Breast epithelium (tissue), 4 donors: ENCODE results near the gene ELMO3. TPM values are rescaled to one million over a fixed set of nuclear protein-coding genes. Genes with fewer than 3 reads are reported as not detected.

ENCODE experiments used
- DNase-seq, 2 donors: peaks; one replicate each; pipeline ENCODE4 v3.0.0-alpha.2; 2019; ENCODE audit warnings: low spot score in 2 of 2
- H3K27ac ChIP-seq, 2 donors: fragments of 200-600 bp; sonication (generic) in 1 of 2; one replicate each; pipeline ENCODE4 v1.5.1; 2016 to 2019; ENCODE audit warnings: mild to moderate bottlenecking in 1 of 2
- H3K27me3 ChIP-seq, 2 donors: fragments of 200-600 bp; sonication (generic) in 1 of 2; one replicate each; pipeline versions ENCODE4 v1.5.1 to v1.6.0; 2017 to 2019; ENCODE audit warnings: control low read depth in 1 of 2, mild to moderate bottlenecking in 1 of 2
- H3K36me3 ChIP-seq: fragments of 200-600 bp; one replicate; pipeline ENCODE4 v1.5.1; 2019
- H3K4me1 ChIP-seq, 2 donors: fragments of 200-600 bp; sonication (generic); one replicate each; pipeline ENCODE4 v1.5.1; 2016 to 2019; ENCODE audit warnings: control low read depth in 1 of 2
- H3K4me3 ChIP-seq, 3 donors: fragments of 200-600 bp; sonication (generic); 1 replicate in 2 of 3; 2 replicates in 1 of 3; pipeline ENCODE4 v1.5.1; 2016 to 2019; ENCODE audit warnings: mild to moderate bottlenecking in 3 of 3, moderate library complexity in 2 of 3
- H3K9me3 ChIP-seq, 2 donors: fragments of 200-600 bp; sonication (generic) in 1 of 2; one replicate each; pipeline ENCODE4 v1.5.1; 2016 to 2019; ENCODE audit warnings: control low read depth in 1 of 2
- CTCF ChIP-seq, 3 donors: fragments of 450-650 bp; IDR thresholded peaks; one replicate each; pipeline ENCODE4 v1.5.1; 2016 to 2017; ENCODE audit warnings: antibody characterized with exemption in 3 of 3, mild to moderate bottlenecking in 3 of 3, moderate library complexity in 3 of 3
- POLR2A ChIP-seq: fragments of 450-650 bp; IDR thresholded peaks from one replicate; pipeline ENCODE4 v1.6.1; 2016; ENCODE audit warnings: antibody characterized with exemption, mild to moderate bottlenecking, moderate library complexity
- POLR2AphosphoS5 ChIP-seq, 3 donors: sonication (generic); formaldehyde crosslinking; IDR thresholded peaks; one replicate each; pipeline ENCODE4 v1.6.1; 2017; ENCODE audit warnings: antibody characterized with exemption in 3 of 3
- intact Hi-C: fragments of 100-400 bp; cut with DNase I; formaldehyde crosslinking; loops from one replicate; pipeline ENCODE4 v1.15.1; 2023; ENCODE audit warnings: low total_unique reads
- total RNA-seq, 3 donors: library from RNA; depleted of rRNA; stranded (reverse); fragments of >200 nt; gene quantifications; one replicate each; pipeline ENCODE4 v1.1.0, GENCODE V29; 2016

The ELMO3 gene
- total RNA-seq, 3 donors from 2014 or later = 1.1 to 35.0 (median 19.7) TPM

GRCh38 chr16:67246756-67247191, 47.8 kb downstream of the ELMO3 start:
- TF ChIP-seq POLR2A (peak; percentile 58), CTCF (IDR thresholded peaks at IDR 0.05) (no peak), POLR2AphosphoS5 (IDR thresholded peaks at IDR 0.05) (peak in 2 of 3 donors; percentile 24 to 94)
- DNase-seq = peak; percentile 90 to 92
- Histone ChIP-seq H3K27me3 (no peaks in the 10 kb centered on the region), H3K9me3 (no peaks in the 10 kb centered on the region), H3K4me3 (peak overlapping the region; percentile 69 to 91 (median 78)), H3K36me3 (no peaks in the 10 kb centered on the region), H3K4me1 (peaks cover 12 to 23% of the 10 kb centered on the region in 2 donors), H3K27ac (peak overlapping the region; percentile 76 to 96)
- intact Hi-C loops = no loop called here

GRCh38 chr16:67247192-67248072, 48.5 kb downstream of the ELMO3 start, which contains the start of gene FHOD1:
Gene FHOD1 (minus strand): TSS chr16:67247481. CDS start chr16:67247410, 71 bp downstream.
- peaks cover 12 to 17% of the 10 kb centered on the region in 2 donors for H3K4me1 ChIP-seq

GRCh38 chr16:67248073-67248400, 49.1 kb downstream of the ELMO3 start:
- H3K9me3 ChIP-seq = no peaks in the 10 kb centered on the region
- no peak for DNase-seq
- peak overlapping the region in 1 of 2 donors; percentile 96 for H3K27ac ChIP-seq
- H3K4me1 ChIP-seq = peaks cover 12 to 15% of the 10 kb centered on the region in 2 donors
- H3K27me3 ChIP-seq = no peaks in the 10 kb centered on the region
- H3K4me3 ChIP-seq = peak overlapping the region; percentile 69 to 91 (median 78)
- TF ChIP-seq POLR2AphosphoS5 (IDR thresholded peaks at IDR 0.05) (no peak), POLR2A (no peak), CTCF (IDR thresholded peaks at IDR 0.05) (no peak)
- intact Hi-C loops = no loop called here
- no peaks in the 10 kb centered on the region for H3K36me3 ChIP-seq

More at GRCh38 chr16:67247192-67248072, 48.5 kb downstream of the ELMO3 start, which contains the start of gene FHOD1:
- peak in 2 of 3 donors; percentile 4 to 8 for TF ChIP-seq POLR2AphosphoS5 (IDR thresholded peaks at IDR 0.05)
- TF ChIP-seq CTCF (IDR thresholded peaks at IDR 0.05) = peak in 1 of 3 donors; percentile 27
- TF ChIP-seq POLR2A = peak; percentile 46
- no peaks in the 10 kb centered on the region for H3K9me3 ChIP-seq
- intact Hi-C loops = no loop called here
- H3K27me3 ChIP-seq = no peaks in the 10 kb centered on the region
- DNase-seq = peak; percentile 97 to 99
- peak within 1 kb of the TSS; percentile 69 to 91 (median 78) for H3K4me3 ChIP-seq
- peak within 1 kb of the TSS; percentile 76 to 96 for H3K27ac ChIP-seq
- H3K36me3 ChIP-seq = no peaks in the 10 kb centered on the region

- peaks cover 12 to 15% of the 10 kb centered on the region in 2 donors for H3K4me1 ChIP-seq
- H3K36me3 ChIP-seq = no peaks in the 10 kb centered on the region
- no peaks in the 10 kb centered on the region for H3K9me3 ChIP-seq
- intact Hi-C loops = no loop called here
- DNase-seq = no peak
- peak within 1 kb of the TSS; percentile 69 to 91 (median 78) for H3K4me3 ChIP-seq
- peak in 1 of 3 donors; percentile 24 for TF ChIP-seq CTCF (IDR thresholded peaks at IDR 0.05)
- TF ChIP-seq POLR2A = no peak
- no peak for TF ChIP-seq POLR2AphosphoS5 (IDR thresholded peaks at IDR 0.05)
- peak within 1 kb of the TSS in 1 of 2 donors; percentile 96 for H3K27ac ChIP-seq
- no peaks in the 10 kb centered on the region for H3K27me3 ChIP-seq
These were observed 49.7 kb downstream of the ELMO3 start, which contains the start of gene SLC9A5 for GRCh38 chr16:67248401-67249177. Gene SLC9A5 (plus strand): TSS chr16:67248979. CDS start chr16:67249015, 36 bp downstream.
